Panc1 (cell line): Measurements from ENCODE around the gene CAVIN4. TPM values are rescaled to one million over a fixed set of nuclear protein-coding genes. Genes with fewer than 3 reads are reported as not detected.
A peak's percentile ranks its signal among the peaks of the same experiment; 100 is the strongest.

Experiments
- ATAC-seq: fragments of 200-7000 bp; cut with Tn5 transposase; 2 replicates; pipeline ENCODE4 v1.9.1; 2020; ENCODE audit warnings: mild to moderate bottlenecking, moderate library complexity
- BruUV-seq: library from RNA; stranded (reverse); fragments of 400-500 nt; replicated peaks from 2 replicates; lab custom pipeline; 2021; lab: Mats Ljungman, UMichigan
- CTCF ChIA-PET: fragments of 300-600 bp; sonication (Branson Sonifier 250); formaldehyde crosslinking; loops from one replicate; lab custom pipeline; 2022; ENCODE audit warnings: antibody characterized with exemption; lab: Charles Lee
- POLR2A ChIA-PET: fragments of 300-600 bp; sonication (Branson Sonifier 250); formaldehyde crosslinking; loops from one replicate; lab custom pipeline; 2022; ENCODE audit warnings: antibody characterized with exemption; lab: Charles Lee
- DNase-seq: peaks from one replicate; pipeline ENCODE4 v3.0.0-alpha.2; 2010; ENCODE audit warnings: low read depth, low spot score
- H3K27ac ChIP-seq: 2 replicates; pipeline ENCODE4 v1.5.1; 2011; ENCODE audit warnings: mild to moderate bottlenecking, low read length, inconsistent platforms
- H3K27me3 ChIP-seq: fragments of 200-500 bp; sonication (Bioruptor generic); 2 replicates; pipeline ENCODE4 v1.6.0; 2014; ENCODE audit warnings: low read length, inconsistent platforms; ENCODE audit not compliant: control insufficient read depth, insufficient read depth
- H3K36me3 ChIP-seq: fragments of 200-500 bp; sonication (Bioruptor generic); 2 replicates; pipeline ENCODE4 v1.5.1; 2014; ENCODE audit warnings: inconsistent platforms, mild to moderate bottlenecking, low read length, moderate library complexity; ENCODE audit not compliant: control insufficient read depth, insufficient read depth
- H3K4me1 ChIP-seq: 2 replicates; pipeline ENCODE4 v1.5.1; 2011; ENCODE audit warnings: inconsistent platforms, mild to moderate bottlenecking, low read length, moderate library complexity; ENCODE audit not compliant: control insufficient read depth, insufficient read depth
- H3K4me3 ChIP-seq, 2 experiments: 2 replicates each; pipeline ENCODE4 v1.5.1; 2011 to 2012; ENCODE audit warnings: low read depth in 2 of 2, low read length in 2 of 2, mild to moderate bottlenecking in 2 of 2, inconsistent platforms in 1 of 2, moderate library complexity in 1 of 2
- H3K9me3 ChIP-seq: fragments of 200-500 bp; sonication (Bioruptor generic); 2 replicates; pipeline ENCODE4 v1.5.1; 2014; ENCODE audit warnings: low read depth, mild to moderate bottlenecking, inconsistent platforms, low read length, moderate library complexity; ENCODE audit not compliant: control insufficient read depth, insufficient read depth
- CTCF ChIP-seq: fragments of 450-650 bp; IDR thresholded peaks from 2 replicates; pipeline ENCODE4 v1.5.1; 2017; ENCODE audit warnings: mild to moderate bottlenecking
- POLR2AphosphoS5 ChIP-seq: IDR thresholded peaks from 2 replicates; pipeline ENCODE4 v1.6.1; 2012; ENCODE audit warnings: mild to moderate bottlenecking, low read depth, low read length, moderate library complexity
- REST ChIP-seq, 2 experiments: IDR thresholded peaks; 2 replicates each; pipeline ENCODE4 v1.6.1; 2011 to 2012; ENCODE audit warnings: low read depth in 2 of 2, control low read depth in 1 of 2, low read length in 1 of 2, mild to moderate bottlenecking in 1 of 2, moderate library complexity in 1 of 2; ENCODE audit not compliant: insufficient read depth in 1 of 2
- SIN3A ChIP-seq: IDR thresholded peaks from 2 replicates; pipeline ENCODE4 v1.6.1; 2012; ENCODE audit warnings: low read depth, mild to moderate bottlenecking, low read length, moderate library complexity, borderline replicate concordance; ENCODE audit not compliant: insufficient read depth
- TCF7L2 ChIP-seq: IDR thresholded peaks from 2 replicates; pipeline ENCODE4 v1.6.1; 2011; ENCODE audit warnings: mild to moderate bottlenecking, low read depth, low read length, inconsistent platforms
- in situ Hi-C: cut with HindIII; loops from 2 replicates; pipeline ENCODE4 v1.10.0; 2016; ENCODE audit warnings: low sequenced_read_pairs, low pct_unique_long_range_greater_than_20kb
- intact Hi-C: fragments of 100-400 bp; cut with micrococcal nuclease; formaldehyde crosslinking; loops from one replicate; pipeline ENCODE4 v1.10.0; 2022; ENCODE audit not compliant: unreplicated experiment
- total RNA-seq: library from RNA; stranded (reverse); gene quantifications from one replicate; pipeline ENCODE4 v1.2.1, GENCODE V29; 2021; ENCODE audit not compliant: unreplicated experiment

CAVIN4 gene
- total RNA-seq, 1 experiment from 2014 or later, result 0.82 TPM

- H3K4me3 ChIP-seq, result no peak overlapping the region
- ChIA-PET CTCF (interaction anchor here (0.7 to 2.2 kb wide), 3 partner anchors 187 to 711 kb away, joined by 5 to 23 read pairs (median 6); no protein-coding TSS in a partner anchor), POLR2A (no interaction called here)
- intact Hi-C loops, result loop anchor here (1.0 to 5.0 kb wide), 3 partner anchors 96 to 710 kb away; no protein-coding TSS in a partner anchor
- no peaks in the 10 kb centered on the region for H3K4me1 ChIP-seq
- DNase-seq, result no peak
- TF ChIP-seq POLR2AphosphoS5 (no peak), CTCF (peak; percentile 80), SIN3A (no peak), TCF7L2 (no peak)
- ATAC-seq, result peak; percentile 65
- no peaks in the 10 kb centered on the region for H3K9me3 ChIP-seq
- no peaks in the 10 kb centered on the region for H3K27me3 ChIP-seq
- BruUV-seq, result no TSS peak
- in situ Hi-C loops, result no loop called here
- no peak overlapping the region for H3K27ac ChIP-seq
- H3K36me3 ChIP-seq, result no peaks in the 10 kb centered on the region
Measured at GRCh38 chr9:100601216-100601615, 23.3 kb downstream of the CAVIN4 start.

GRCh38 chr9:100602342-100602801 lies 24.5 kb downstream of the CAVIN4 start:
- no TSS peak for BruUV-seq
- H3K36me3 ChIP-seq, result no peaks in the 10 kb centered on the region
- no peaks in the 10 kb centered on the region for H3K4me1 ChIP-seq
- in situ Hi-C loops (no loop called here), intact Hi-C loops (loop anchor here (5.0 kb wide), 2 partner anchors 95 to 635 kb away; no protein-coding TSS in a partner anchor)
- ATAC-seq (peak; percentile 55; the same call in 1 of the 2 replicates), DNase-seq (no peak)
- no peaks in the 10 kb centered on the region for H3K27me3 ChIP-seq
- ChIA-PET CTCF (interaction anchor here (2.2 kb wide), 2 partner anchors 705 to 709 kb away, joined by 6 to 23 read pairs; no protein-coding TSS in a partner anchor), POLR2A (no interaction called here)
- TF ChIP-seq CTCF (peak; percentile 72), REST (IDR thresholded peaks at IDR 0.05; ENCODE audit: insufficient read depth in 1 of 2, low read depth in 2 of 2, low read length in 1 of 2) (no peak), POLR2AphosphoS5 (no peak), SIN3A (no peak), TCF7L2 (peak; percentile 58; the same call in 1 of the 2 replicates)
- H3K4me3 ChIP-seq, result no peak overlapping the region
- no peak overlapping the region for H3K27ac ChIP-seq
- H3K9me3 ChIP-seq, result no peaks in the 10 kb centered on the region
